K562 (cell line): ENCODE measurements around the gene CXCR5. TPM values are rescaled to one million over a fixed set of nuclear protein-coding genes. Genes with fewer than 3 reads are reported as not detected.
A peak's percentile ranks its signal among the peaks of the same experiment; 100 is the strongest.

Experiments used
- KDM2B ChIP-seq: fragments of 250-450 bp; sonication (Bioruptor Pico); IDR thresholded peaks from 2 replicates; pipeline ENCODE4 v1.8.0; 2021; ENCODE audit warnings: mild to moderate bottlenecking, moderate library complexity
- RBBP5 ChIP-seq: fragments of 200-600 bp; sonication (generic); IDR thresholded peaks from 2 replicates; pipeline ENCODE4 v1.6.1; 2012; ENCODE audit warnings: borderline replicate concordance, mild to moderate bottlenecking, low read length, control low read depth, inconsistent platforms; ENCODE audit not compliant: insufficient read depth, poor library complexity, severe bottlenecking
- RBM25 ChIP-seq: fragments of 200-400 bp; formaldehyde crosslinking; IDR thresholded peaks from 2 replicates; pipeline ENCODE4 v1.6.1; 2018; ENCODE audit warnings: low read length, low read depth, moderate library complexity; ENCODE audit not compliant: severe bottlenecking
- SMAD4 ChIP-seq: fragments of 250-450 bp; sonication (Bioruptor Pico); conservative IDR thresholded peaks from 2 replicates; pipeline ENCODE4 v1.8.0; 2021; ENCODE audit warnings: inconsistent platforms, mild to moderate bottlenecking, moderate library complexity
- U2AF1 ChIP-seq: fragments of 200-400 bp; formaldehyde crosslinking; optimal IDR thresholded peaks from 2 replicates; pipeline ENCODE3; 2017; ENCODE audit warnings: mild to moderate bottlenecking, low read depth, low read length, moderate library complexity
- ZBTB7A ChIP-seq: IDR thresholded peaks from 2 replicates; pipeline ENCODE4 v1.6.1; 2011; ENCODE audit warnings: low read depth, mild to moderate bottlenecking, low read length, moderate library complexity, borderline replicate concordance; ENCODE audit not compliant: control insufficient read depth
- polyA plus RNA-seq, 8 experiments: library from polyadenylated mRNA; depleted of rRNA in 4 of 8; stranded (reverse) in 5 of 8; unstranded in 3 of 8; fragments of >200 nt; fragmentation: Nextera tagmentation in 2 of 8; fragmentation: Illumina TruSeq in 1 of 8; extraction: Ambion mirVana in 2 of 8; extraction: Trizol in 1 of 8; gene quantifications; 2 replicates each; pipeline versions ENCODE4 v1.2.1 to v1.2.3, GENCODE V29; 2011 to 2014; ENCODE audit warnings: inconsistent platforms in 1 of 8, missing spikeins in 1 of 8
- total RNA-seq, 7 experiments: library from RNA; depleted of rRNA in 6 of 7; stranded (reverse); fragments of >200 nt in 6 of 7; fragmentation: Illumina TruSeq in 2 of 7; extraction: Trizol in 2 of 7; gene quantifications; 2 replicates each; pipeline versions ENCODE4 v1.2.1 to v1.2.3, GENCODE V29; 2011 to 2021; ENCODE audit warnings: low replicate concordance in 1 of 7
- TF ChIP-seq, protein P1 (sequence below): fragments of 250-450 bp; sonication (Bioruptor Pico); IDR thresholded peaks from 2 replicates; pipeline ENCODE4 v1.8.0; 2021; ENCODE audit warnings: mild to moderate bottlenecking, moderate library complexity
- TF ChIP-seq, protein P2 (sequence below): sonication (generic); formaldehyde crosslinking; IDR thresholded peaks from 2 replicates; pipeline ENCODE4 v1.8.0; 2022; ENCODE audit warnings: mild to moderate bottlenecking, missing genetic modification reagents
- TF ChIP-seq, protein P3 (sequence below): fragments of 450-650 bp; IDR thresholded peaks from 2 replicates; pipeline ENCODE4 v1.6.1; 2016; ENCODE audit warnings: mild to moderate bottlenecking, moderate library complexity
- TF ChIP-seq, protein P4 (sequence below), 3 experiments: fragments of 200-800 bp in 1 of 3; sonication (Bioruptor generic) in 1 of 3; sonication (generic) in 1 of 3; formaldehyde crosslinking in 1 of 3; IDR thresholded peaks; 2 replicates each; pipeline versions ENCODE4 v1.6.1 to v1.8.0; 2016 to 2022; ENCODE audit warnings: mild to moderate bottlenecking in 2 of 3, missing compliant biosample characterization in 2 of 3, missing genetic modification characterization in 2 of 3, missing genetic modification reagents in 1 of 3

Gene CXCR5
- total and polyA plus RNA-seq, 9 of the 15 experiments (the other 6 are each of a cell fraction or from before 2014, with no cell fraction given): 0.03 to 0.06 TPM; not detected in 7

DNA sequence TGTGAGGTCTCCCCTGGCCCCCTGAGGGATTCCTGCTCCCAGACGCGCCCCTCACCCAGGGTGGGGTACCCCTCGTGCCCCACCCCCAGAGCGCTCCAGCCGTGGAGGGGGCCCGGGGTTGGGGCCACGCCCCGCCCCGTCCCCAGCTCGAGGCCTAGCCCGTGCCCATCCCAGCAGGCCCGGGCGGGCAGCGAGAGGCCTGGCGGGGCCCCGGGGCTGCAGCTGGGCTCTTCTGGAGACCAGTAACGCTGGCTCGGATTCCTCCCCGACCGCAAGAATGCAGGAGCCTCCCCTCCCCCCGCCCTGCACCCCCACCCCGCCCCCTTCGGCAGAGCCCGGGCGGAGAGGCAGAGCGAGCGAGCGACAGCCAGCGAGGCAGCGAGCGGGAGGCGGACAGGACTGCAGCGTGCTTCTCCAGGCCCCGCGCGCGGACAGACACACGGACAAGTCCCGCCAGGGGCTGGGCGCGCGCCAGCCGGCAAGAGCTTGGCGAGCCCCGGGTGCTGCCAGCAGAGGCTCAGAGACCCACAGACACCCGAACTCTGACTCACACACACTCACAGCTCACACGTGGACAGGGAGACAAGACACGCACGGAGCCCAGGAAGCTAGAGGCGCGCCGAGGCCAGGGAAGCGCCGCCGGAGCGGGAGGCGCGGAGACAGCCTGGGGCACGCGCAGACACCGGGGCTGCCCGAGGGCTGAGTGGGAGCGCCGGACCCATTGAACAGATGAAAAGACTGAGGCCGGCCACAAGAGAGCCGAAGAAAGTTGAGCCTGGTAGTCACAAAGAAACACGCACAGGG lies 26.8 kb downstream of the CXCR5 start (continued):
- TF ChIP-seq RBBP5: peak; percentile 63
- peak; percentile 26; the same call in 1 of the 2 replicates for TF ChIP-seq SMAD4
- TF ChIP-seq, protein P1, sequence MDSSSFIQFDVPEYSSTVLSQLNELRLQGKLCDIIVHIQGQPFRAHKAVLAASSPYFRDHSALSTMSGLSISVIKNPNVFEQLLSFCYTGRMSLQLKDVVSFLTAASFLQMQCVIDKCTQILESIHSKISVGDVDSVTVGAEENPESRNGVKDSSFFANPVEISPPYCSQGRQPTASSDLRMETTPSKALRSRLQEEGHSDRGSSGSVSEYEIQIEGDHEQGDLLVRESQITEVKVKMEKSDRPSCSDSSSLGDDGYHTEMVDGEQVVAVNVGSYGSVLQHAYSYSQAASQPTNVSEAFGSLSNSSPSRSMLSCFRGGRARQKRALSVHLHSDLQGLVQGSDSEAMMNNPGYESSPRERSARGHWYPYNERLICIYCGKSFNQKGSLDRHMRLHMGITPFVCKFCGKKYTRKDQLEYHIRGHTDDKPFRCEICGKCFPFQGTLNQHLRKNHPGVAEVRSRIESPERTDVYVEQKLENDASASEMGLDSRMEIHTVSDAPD (CRISPR knock-in tag): no peak
- TF ChIP-seq U2AF1: peak; percentile 45
- TF ChIP-seq, protein P2, sequence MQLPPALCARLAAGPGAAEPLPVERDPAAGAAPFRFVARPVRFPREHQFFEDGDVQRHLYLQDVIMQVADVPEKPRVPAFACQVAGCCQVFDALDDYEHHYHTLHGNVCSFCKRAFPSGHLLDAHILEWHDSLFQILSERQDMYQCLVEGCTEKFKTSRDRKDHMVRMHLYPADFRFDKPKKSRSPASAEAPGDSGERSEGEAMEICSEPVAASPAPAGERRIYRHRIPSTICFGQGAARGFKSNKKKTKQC (CRISPR knock-in tag): 0 out of 2 replicates have a peak, but pooled peaks have one; percentile 33
- peak; percentile 90 for TF ChIP-seq RBM25
- TF ChIP-seq, protein P3, sequence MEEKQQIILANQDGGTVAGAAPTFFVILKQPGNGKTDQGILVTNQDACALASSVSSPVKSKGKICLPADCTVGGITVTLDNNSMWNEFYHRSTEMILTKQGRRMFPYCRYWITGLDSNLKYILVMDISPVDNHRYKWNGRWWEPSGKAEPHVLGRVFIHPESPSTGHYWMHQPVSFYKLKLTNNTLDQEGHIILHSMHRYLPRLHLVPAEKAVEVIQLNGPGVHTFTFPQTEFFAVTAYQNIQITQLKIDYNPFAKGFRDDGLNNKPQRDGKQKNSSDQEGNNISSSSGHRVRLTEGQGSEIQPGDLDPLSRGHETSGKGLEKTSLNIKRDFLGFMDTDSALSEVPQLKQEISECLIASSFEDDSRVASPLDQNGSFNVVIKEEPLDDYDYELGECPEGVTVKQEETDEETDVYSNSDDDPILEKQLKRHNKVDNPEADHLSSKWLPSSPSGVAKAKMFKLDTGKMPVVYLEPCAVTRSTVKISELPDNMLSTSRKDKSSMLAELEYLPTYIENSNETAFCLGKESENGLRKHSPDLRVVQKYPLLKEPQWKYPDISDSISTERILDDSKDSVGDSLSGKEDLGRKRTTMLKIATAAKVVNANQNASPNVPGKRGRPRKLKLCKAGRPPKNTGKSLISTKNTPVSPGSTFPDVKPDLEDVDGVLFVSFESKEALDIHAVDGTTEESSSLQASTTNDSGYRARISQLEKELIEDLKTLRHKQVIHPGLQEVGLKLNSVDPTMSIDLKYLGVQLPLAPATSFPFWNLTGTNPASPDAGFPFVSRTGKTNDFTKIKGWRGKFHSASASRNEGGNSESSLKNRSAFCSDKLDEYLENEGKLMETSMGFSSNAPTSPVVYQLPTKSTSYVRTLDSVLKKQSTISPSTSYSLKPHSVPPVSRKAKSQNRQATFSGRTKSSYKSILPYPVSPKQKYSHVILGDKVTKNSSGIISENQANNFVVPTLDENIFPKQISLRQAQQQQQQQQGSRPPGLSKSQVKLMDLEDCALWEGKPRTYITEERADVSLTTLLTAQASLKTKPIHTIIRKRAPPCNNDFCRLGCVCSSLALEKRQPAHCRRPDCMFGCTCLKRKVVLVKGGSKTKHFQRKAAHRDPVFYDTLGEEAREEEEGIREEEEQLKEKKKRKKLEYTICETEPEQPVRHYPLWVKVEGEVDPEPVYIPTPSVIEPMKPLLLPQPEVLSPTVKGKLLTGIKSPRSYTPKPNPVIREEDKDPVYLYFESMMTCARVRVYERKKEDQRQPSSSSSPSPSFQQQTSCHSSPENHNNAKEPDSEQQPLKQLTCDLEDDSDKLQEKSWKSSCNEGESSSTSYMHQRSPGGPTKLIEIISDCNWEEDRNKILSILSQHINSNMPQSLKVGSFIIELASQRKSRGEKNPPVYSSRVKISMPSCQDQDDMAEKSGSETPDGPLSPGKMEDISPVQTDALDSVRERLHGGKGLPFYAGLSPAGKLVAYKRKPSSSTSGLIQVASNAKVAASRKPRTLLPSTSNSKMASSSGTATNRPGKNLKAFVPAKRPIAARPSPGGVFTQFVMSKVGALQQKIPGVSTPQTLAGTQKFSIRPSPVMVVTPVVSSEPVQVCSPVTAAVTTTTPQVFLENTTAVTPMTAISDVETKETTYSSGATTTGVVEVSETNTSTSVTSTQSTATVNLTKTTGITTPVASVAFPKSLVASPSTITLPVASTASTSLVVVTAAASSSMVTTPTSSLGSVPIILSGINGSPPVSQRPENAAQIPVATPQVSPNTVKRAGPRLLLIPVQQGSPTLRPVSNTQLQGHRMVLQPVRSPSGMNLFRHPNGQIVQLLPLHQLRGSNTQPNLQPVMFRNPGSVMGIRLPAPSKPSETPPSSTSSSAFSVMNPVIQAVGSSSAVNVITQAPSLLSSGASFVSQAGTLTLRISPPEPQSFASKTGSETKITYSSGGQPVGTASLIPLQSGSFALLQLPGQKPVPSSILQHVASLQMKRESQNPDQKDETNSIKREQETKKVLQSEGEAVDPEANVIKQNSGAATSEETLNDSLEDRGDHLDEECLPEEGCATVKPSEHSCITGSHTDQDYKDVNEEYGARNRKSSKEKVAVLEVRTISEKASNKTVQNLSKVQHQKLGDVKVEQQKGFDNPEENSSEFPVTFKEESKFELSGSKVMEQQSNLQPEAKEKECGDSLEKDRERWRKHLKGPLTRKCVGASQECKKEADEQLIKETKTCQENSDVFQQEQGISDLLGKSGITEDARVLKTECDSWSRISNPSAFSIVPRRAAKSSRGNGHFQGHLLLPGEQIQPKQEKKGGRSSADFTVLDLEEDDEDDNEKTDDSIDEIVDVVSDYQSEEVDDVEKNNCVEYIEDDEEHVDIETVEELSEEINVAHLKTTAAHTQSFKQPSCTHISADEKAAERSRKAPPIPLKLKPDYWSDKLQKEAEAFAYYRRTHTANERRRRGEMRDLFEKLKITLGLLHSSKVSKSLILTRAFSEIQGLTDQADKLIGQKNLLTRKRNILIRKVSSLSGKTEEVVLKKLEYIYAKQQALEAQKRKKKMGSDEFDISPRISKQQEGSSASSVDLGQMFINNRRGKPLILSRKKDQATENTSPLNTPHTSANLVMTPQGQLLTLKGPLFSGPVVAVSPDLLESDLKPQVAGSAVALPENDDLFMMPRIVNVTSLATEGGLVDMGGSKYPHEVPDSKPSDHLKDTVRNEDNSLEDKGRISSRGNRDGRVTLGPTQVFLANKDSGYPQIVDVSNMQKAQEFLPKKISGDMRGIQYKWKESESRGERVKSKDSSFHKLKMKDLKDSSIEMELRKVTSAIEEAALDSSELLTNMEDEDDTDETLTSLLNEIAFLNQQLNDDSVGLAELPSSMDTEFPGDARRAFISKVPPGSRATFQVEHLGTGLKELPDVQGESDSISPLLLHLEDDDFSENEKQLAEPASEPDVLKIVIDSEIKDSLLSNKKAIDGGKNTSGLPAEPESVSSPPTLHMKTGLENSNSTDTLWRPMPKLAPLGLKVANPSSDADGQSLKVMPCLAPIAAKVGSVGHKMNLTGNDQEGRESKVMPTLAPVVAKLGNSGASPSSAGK: peak; percentile 81
- TF ChIP-seq KDM2B (CRISPR knock-in tag): no peak
- TF ChIP-seq, protein P4, sequence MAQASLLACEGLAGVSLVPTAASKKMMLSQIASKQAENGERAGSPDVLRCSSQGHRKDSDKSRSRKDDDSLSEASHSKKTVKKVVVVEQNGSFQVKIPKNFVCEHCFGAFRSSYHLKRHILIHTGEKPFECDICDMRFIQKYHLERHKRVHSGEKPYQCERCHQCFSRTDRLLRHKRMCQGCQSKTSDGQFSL (CRISPR knock-in tag; IDR thresholded peaks at IDR 0.05): peak; percentile 86; the same call in 1 of the 2 replicates
- TF ChIP-seq, protein P4 (tag; IDR thresholded peaks at IDR 0.05): peak in 1 of 2 experiments; percentile 55; a peak in 1 of 4 replicates
- TF ChIP-seq ZBTB7A: peak; percentile 51; the same call in 1 of the 2 replicates
